Measurements from ENCODE around the gene PRCC. TPM values are rescaled to one million over a fixed set of nuclear protein-coding genes. Genes with fewer than 3 reads are reported as not detected.

PRCC gene
- total RNA-seq, 1 donor from 2014 or later, result 56.0 TPM

DNA sequence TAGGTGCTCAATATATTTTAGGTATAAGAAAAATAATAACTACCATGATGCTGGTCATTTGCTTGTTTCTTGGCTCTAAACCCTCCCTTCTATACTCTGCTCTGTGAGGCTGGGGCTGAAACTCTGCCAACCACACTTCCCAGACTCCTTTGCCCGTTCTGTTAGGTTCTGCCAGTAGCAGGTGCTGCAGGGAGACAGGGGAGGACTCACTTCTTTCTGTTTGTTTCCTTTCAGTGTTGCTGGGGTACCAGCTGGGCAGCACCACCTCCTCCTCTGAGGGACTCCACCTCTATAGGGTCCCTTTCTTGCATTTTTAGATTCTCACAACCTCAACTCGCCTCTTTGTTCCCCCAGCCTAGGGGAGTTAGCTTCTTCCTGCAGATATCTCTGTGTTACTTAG lies 66.3 kb downstream of the PRCC start:
- DNase-seq (ENCODE audit: low read depth), result no peak
- TF ChIP-seq CTCF (IDR thresholded peaks at IDR 0.05; ENCODE audit: insufficient read depth, low read length, poor library complexity, severe bottlenecking), result no peak
- H3K27me3 ChIP-seq (ENCODE audit: control insufficient read depth, insufficient read depth, low read length), result peaks cover 46% of the 10 kb centered on the region
- H3K36me3 ChIP-seq (ENCODE audit: control insufficient read depth, insufficient read depth, low read length), result no peaks in the 10 kb centered on the region
- no peak overlapping the region for H3K4me3 ChIP-seq (ENCODE audit: low read depth, low read length)

- no peak for TF ChIP-seq CTCF (IDR thresholded peaks at IDR 0.05; ENCODE audit: insufficient read depth, low read length, poor library complexity, severe bottlenecking)
- Histone ChIP-seq H3K27me3 (ENCODE audit: control insufficient read depth, insufficient read depth, low read length) (peaks cover 46% of the 10 kb centered on the region), H3K36me3 (ENCODE audit: control insufficient read depth, insufficient read depth, low read length) (no peaks in the 10 kb centered on the region), H3K4me3 (ENCODE audit: low read depth, low read length) (no peak overlapping the region)
- no peak for DNase-seq (ENCODE audit: low read depth)
Measured at GRCh38 chr1:156834322-156834721, 67.0 kb downstream of the PRCC start.

DNA sequence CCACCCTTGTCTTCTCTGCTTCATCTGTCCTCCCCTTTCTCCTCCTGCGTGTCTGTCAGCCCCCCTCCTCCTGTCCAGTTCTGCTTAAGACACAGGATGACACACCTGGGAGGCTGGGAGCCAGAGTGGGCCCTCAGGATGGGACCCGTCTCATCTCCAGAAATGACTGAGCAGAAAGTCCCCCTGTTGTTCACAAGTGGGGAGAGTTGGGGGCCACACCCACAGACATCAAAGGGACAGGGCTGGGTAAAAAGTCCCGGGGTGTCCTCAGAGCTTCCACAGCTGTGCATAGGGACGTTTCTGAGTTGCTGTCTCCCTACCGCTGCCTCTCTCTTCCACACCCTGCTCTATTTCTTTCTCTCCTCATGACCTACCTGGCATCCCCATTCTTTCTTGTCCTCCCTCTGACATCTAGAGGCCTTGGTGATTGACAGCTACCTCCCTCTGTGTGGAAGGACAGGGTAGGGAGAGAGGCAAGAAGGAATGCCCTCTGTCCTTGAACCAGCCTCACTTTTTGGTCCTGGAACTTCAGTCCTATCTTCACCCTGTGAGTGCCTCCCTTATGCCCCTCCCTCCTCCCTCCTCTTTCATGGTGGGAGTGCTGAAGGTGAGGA lies 68.8 kb downstream of the PRCC start:
- Histone ChIP-seq H3K36me3 (ENCODE audit: control insufficient read depth, insufficient read depth, low read length) (no peaks in the 10 kb centered on the region), H3K4me3 (ENCODE audit: low read depth, low read length) (no peak overlapping the region), H3K27me3 (ENCODE audit: control insufficient read depth, insufficient read depth, low read length) (peaks cover 49% of the 10 kb centered on the region)
- no peak for DNase-seq (ENCODE audit: low read depth)
- TF ChIP-seq CTCF (IDR thresholded peaks at IDR 0.05; ENCODE audit: insufficient read depth, low read length, poor library complexity, severe bottlenecking), result no peak

DNA sequence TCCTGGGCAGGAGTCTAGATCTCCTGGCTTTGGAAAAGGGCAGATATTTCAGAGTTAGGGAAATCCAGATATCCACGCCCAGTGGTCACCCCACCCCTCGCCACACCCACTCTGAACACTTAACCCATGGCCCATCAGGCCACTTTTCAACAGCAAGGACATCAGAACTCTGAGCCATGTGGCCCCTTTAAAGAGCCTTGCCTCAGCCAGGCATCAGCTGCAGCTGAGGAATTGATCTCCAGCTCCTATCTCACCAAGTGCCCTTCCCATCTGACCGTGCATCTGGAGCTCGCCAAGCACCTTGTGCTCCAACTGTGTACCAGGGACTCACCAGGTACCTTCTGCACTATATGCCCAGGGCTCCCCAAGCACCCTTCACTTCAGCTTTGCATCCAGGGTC lies 69.6 kb downstream of the PRCC start:
- TF ChIP-seq CTCF (IDR thresholded peaks at IDR 0.05; ENCODE audit: insufficient read depth, low read length, poor library complexity, severe bottlenecking), result no peak
- no peak overlapping the region for H3K4me3 ChIP-seq (ENCODE audit: low read depth, low read length)
- H3K27me3 ChIP-seq (ENCODE audit: control insufficient read depth, insufficient read depth, low read length), result peaks cover 49% of the 10 kb centered on the region
- H3K36me3 ChIP-seq (ENCODE audit: control insufficient read depth, insufficient read depth, low read length), result no peaks in the 10 kb centered on the region
- no peak for DNase-seq (ENCODE audit: low read depth)

- DNase-seq (ENCODE audit: low read depth), result no peak
- peak; percentile 93 for TF ChIP-seq CTCF (IDR thresholded peaks at IDR 0.05; ENCODE audit: insufficient read depth, low read length, poor library complexity, severe bottlenecking)
- Histone ChIP-seq H3K36me3 (ENCODE audit: control insufficient read depth, insufficient read depth, low read length) (no peaks in the 10 kb centered on the region), H3K27me3 (ENCODE audit: control insufficient read depth, insufficient read depth, low read length) (peaks cover 55% of the 10 kb centered on the region), H3K4me3 (ENCODE audit: low read depth, low read length) (no peak overlapping the region)
Measured at GRCh38 chr1:156838972-156839371, 71.6 kb downstream of the PRCC start.

- TF ChIP-seq CTCF (IDR thresholded peaks at IDR 0.05; ENCODE audit: insufficient read depth, low read length, poor library complexity, severe bottlenecking), result no peak
- Histone ChIP-seq H3K36me3 (ENCODE audit: control insufficient read depth, insufficient read depth, low read length) (no peaks in the 10 kb centered on the region), H3K4me3 (ENCODE audit: low read depth, low read length) (no peak overlapping the region), H3K27me3 (ENCODE audit: control insufficient read depth, insufficient read depth, low read length) (peaks cover 57% of the 10 kb centered on the region)
- no peak for DNase-seq (ENCODE audit: low read depth)
Measured at GRCh38 chr1:156839426-156840109, 72.2 kb downstream of the PRCC start.
